ENCODE measurements around the gene UCK2.

- no peak for TF ChIP-seq POLR2A (IDR thresholded peaks at IDR 0.05)
- TF ChIP-seq, protein P1, sequence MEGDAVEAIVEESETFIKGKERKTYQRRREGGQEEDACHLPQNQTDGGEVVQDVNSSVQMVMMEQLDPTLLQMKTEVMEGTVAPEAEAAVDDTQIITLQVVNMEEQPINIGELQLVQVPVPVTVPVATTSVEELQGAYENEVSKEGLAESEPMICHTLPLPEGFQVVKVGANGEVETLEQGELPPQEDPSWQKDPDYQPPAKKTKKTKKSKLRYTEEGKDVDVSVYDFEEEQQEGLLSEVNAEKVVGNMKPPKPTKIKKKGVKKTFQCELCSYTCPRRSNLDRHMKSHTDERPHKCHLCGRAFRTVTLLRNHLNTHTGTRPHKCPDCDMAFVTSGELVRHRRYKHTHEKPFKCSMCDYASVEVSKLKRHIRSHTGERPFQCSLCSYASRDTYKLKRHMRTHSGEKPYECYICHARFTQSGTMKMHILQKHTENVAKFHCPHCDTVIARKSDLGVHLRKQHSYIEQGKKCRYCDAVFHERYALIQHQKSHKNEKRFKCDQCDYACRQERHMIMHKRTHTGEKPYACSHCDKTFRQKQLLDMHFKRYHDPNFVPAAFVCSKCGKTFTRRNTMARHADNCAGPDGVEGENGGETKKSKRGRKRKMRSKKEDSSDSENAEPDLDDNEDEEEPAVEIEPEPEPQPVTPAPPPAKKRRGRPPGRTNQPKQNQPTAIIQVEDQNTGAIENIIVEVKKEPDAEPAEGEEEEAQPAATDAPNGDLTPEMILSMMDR (IDR thresholded peaks at IDR 0.05) = no peak
These were observed 106.2 kb downstream of the UCK2 start for GRCh38 chr1:165933446-165934170.

Data from heart left ventricle (tissue), 13 donors.